ENCODE results near the gene MYH10. TPM values are rescaled to one million over a fixed set of nuclear protein-coding genes. Genes with fewer than 3 reads are reported as not detected.

The MYH10 gene
- total and polyA plus RNA-seq, 9 of the 15 experiments (the other 6 are each of a cell fraction or from before 2014, with no cell fraction given), result 16.3 to 95.3 (median 39.7) TPM

GRCh38 chr17:8436169-8436843 is 194.2 kb downstream of the MYH10 start (continued):
- no peak for TF ChIP-seq TCF15 (CRISPR knock-in tag; IDR thresholded peaks at IDR 0.05)
- no peak for TF ChIP-seq NFE2L1 (tag; IDR thresholded peaks at IDR 0.05; ENCODE audit: borderline replicate concordance, low read depth)
- peak; percentile 47 for TF ChIP-seq CXXC5 (CRISPR knock-in tag; IDR thresholded peaks at IDR 0.05)
- no peak for TF ChIP-seq LEF1 (IDR thresholded peaks at IDR 0.05)
- TF ChIP-seq TAL1 (IDR thresholded peaks at IDR 0.05), result peak; percentile 75
- TF ChIP-seq UBTF (IDR thresholded peaks at IDR 0.05; ENCODE audit: borderline replicate concordance in 1 of 2, low read depth in 2 of 2, low read length in 2 of 2), result 0 out of 4 replicates have a peak, but pooled peaks of 1 of the 2 experiments have one; percentile 43
- peak; percentile 44; the same call in 1 of the 2 replicates for TF ChIP-seq ZC3H4 (CRISPR knock-in tag; IDR thresholded peaks at IDR 0.05; ENCODE audit: borderline replicate concordance)
- no peak for TF ChIP-seq ZNF140 (CRISPR knock-in tag; IDR thresholded peaks at IDR 0.05)
- TF ChIP-seq RBM39 (optimal IDR thresholded peaks at IDR 0.05; ENCODE audit: low read depth, low read length), result no peak
- peak; percentile 73; the same call in 1 of the 2 replicates for TF ChIP-seq CTBP1 (IDR thresholded peaks at IDR 0.05; ENCODE audit: borderline replicate concordance)
- no peak for TF ChIP-seq HINFP (tag; conservative IDR thresholded peaks at IDR 0.05; ENCODE audit: low read depth)
- TF ChIP-seq ZNF175 (CRISPR knock-in tag; IDR thresholded peaks at IDR 0.05; ENCODE audit: low read depth), result no peak
- TF ChIP-seq ID3 (CRISPR knock-in tag; IDR thresholded peaks at IDR 0.05), result no peak
- 0 out of 2 replicates have a peak, but pooled peaks have one; percentile 19 for TF ChIP-seq ID3 (tag; IDR thresholded peaks at IDR 0.05)
- TF ChIP-seq ETV5 (CRISPR knock-in tag; IDR thresholded peaks at IDR 0.05; ENCODE audit: low read depth), result 0 out of 2 replicates have a peak, but pooled peaks have one; percentile 30
- no peak for TF ChIP-seq IRF1 (CRISPR knock-in tag; IDR thresholded peaks at IDR 0.05; ENCODE audit: borderline replicate concordance)
- TF ChIP-seq E2F5 (CRISPR knock-in tag; IDR thresholded peaks at IDR 0.05), result no peak
- peak in 1 of 2 experiments; percentile 79; a peak in 2 of 4 replicates for TF ChIP-seq MLLT1 (IDR thresholded peaks at IDR 0.05)

Data from K562 (cell line).